ENCODE data around the gene NR6A1. TPM values are rescaled to one million over a fixed set of nuclear protein-coding genes. Genes with fewer than 3 reads are reported as not detected.

Gene NR6A1
- total RNA-seq, 2 donors from 2014 or later, result 0.71 to 4.6 TPM

DNA sequence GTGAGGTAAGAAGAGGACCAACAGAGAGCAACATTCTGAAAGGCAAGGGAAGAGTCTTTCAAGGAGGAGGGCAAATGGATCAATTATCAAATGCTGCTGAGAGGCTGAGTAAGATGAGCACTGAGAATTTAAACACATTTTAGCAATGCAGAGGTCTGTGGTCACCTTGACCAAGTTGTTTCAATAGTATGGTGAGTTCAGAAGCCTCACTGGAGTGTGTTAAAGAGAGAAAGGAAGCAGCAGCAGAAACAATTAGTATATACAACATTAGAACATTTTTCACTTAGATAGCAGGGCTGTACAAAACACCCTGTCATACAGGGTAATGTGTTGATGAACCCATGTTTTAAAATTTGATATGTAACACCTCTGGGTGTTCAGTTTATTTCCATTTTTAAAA lies 131.5 kb downstream of the NR6A1 start:
- no peaks in the 10 kb centered on the region for H3K9me3 ChIP-seq
- no peaks in the 10 kb centered on the region for H3K27me3 ChIP-seq (replicated peaks; ENCODE audit: insufficient read depth)
- no peak overlapping the region for H3K4me3 ChIP-seq
- H3K36me3 ChIP-seq, result no peaks in the 10 kb centered on the region
- no peaks in the 10 kb centered on the region for H3K4me1 ChIP-seq (ENCODE audit: control insufficient read depth in 1 of 2, low read depth in 2 of 2)
- DNase-seq (ENCODE audit: low spot score) (no peak), ATAC-seq (ENCODE audit: insufficient number of reproducible peaks, low FRiP score, low read depth) (no peak)
- TF ChIP-seq, protein P1, sequence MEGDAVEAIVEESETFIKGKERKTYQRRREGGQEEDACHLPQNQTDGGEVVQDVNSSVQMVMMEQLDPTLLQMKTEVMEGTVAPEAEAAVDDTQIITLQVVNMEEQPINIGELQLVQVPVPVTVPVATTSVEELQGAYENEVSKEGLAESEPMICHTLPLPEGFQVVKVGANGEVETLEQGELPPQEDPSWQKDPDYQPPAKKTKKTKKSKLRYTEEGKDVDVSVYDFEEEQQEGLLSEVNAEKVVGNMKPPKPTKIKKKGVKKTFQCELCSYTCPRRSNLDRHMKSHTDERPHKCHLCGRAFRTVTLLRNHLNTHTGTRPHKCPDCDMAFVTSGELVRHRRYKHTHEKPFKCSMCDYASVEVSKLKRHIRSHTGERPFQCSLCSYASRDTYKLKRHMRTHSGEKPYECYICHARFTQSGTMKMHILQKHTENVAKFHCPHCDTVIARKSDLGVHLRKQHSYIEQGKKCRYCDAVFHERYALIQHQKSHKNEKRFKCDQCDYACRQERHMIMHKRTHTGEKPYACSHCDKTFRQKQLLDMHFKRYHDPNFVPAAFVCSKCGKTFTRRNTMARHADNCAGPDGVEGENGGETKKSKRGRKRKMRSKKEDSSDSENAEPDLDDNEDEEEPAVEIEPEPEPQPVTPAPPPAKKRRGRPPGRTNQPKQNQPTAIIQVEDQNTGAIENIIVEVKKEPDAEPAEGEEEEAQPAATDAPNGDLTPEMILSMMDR (IDR thresholded peaks at IDR 0.05), result no peak
- H3K27ac ChIP-seq, result no peak overlapping the region

DNA sequence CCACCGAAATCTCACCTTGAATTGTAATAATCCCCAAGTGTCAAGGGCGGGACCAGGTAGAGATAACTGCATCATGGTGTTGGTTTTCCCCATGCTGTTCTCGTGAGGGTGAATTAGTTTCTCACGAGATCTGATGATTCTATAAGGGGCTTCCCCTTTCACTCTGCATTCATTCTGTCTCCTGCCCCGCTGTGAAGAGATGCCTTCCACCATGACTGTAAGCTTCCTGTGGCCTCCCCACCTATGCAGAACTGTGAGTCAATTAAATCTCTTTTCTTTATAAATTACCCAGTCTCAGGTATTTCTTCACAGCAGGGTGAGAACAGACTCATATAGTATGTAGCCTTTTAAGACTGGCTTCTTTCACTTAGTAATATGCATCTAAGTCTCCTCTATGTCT lies 135.8 kb downstream of the NR6A1 start:
- ATAC-seq (ENCODE audit: insufficient number of reproducible peaks, low FRiP score, low read depth) (no peak), DNase-seq (ENCODE audit: low spot score) (no peak)
- Histone ChIP-seq H3K4me1 (ENCODE audit: control insufficient read depth in 1 of 2, low read depth in 2 of 2) (no peaks in the 10 kb centered on the region), H3K36me3 (no peaks in the 10 kb centered on the region), H3K27me3 (replicated peaks; ENCODE audit: insufficient read depth) (no peaks in the 10 kb centered on the region), H3K4me3 (no peak overlapping the region), H3K9me3 (no peaks in the 10 kb centered on the region), H3K27ac (no peak overlapping the region)
- TF ChIP-seq, protein P1 (IDR thresholded peaks at IDR 0.05), result no peak

DNA sequence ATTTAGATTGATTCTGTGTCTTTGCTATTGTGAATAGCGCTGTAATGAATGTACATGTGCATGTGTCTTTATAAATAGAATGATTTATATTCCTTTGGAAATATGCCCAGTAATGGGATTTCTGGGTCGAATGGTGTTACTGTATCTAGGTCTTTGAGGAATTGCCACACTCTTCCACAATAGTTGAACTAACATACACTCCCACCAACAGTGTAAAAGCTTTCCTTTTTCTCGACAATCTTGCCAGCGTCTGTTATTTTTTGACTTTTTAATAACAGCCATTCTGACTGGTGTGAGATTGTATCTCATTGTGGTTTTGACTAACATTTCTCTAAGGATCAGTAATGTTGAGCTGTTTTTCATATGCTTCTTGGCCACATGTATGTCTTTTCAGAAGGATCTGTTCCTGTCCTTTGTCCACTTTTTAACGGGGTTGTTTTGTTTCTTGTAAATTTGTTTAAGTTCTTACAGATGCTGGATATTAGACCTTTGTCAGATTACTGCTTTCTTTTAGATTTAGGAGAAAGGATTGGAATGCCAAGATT lies 139.0 kb downstream of the NR6A1 start:
- H3K27ac ChIP-seq, result no peak overlapping the region
- no peaks in the 10 kb centered on the region for H3K9me3 ChIP-seq
- no peaks in the 10 kb centered on the region for H3K27me3 ChIP-seq (replicated peaks; ENCODE audit: insufficient read depth)
- H3K4me1 ChIP-seq (ENCODE audit: control insufficient read depth in 1 of 2, low read depth in 2 of 2), result no peaks in the 10 kb centered on the region
- H3K36me3 ChIP-seq, result no peaks in the 10 kb centered on the region
- TF ChIP-seq, protein P1 (IDR thresholded peaks at IDR 0.05), result no peak
- no peak overlapping the region for H3K4me3 ChIP-seq
- ATAC-seq (ENCODE audit: insufficient number of reproducible peaks, low FRiP score, low read depth), result no peak
- no peak for DNase-seq (ENCODE audit: low spot score)

DNA sequence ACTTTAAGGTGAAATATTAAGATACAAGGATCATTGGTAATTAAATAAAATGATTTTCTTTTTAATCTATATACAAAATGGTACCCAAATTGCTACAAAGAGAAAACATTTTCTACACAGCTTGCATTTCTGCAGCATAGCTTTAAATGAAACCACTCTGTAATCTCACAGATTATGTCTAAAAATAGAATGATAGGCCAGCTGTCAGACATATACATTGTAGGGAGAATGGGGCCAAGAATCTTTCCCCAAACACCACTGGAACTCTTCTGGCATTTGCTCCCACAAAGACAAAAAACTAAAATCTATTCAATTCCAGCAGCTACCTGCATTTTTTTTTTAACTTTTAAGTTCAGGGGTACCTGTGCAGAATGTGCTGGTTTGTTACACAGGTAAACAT lies 139.8 kb downstream of the NR6A1 start:
- Histone ChIP-seq H3K36me3 (no peaks in the 10 kb centered on the region), H3K4me1 (ENCODE audit: control insufficient read depth in 1 of 2, low read depth in 2 of 2) (no peaks in the 10 kb centered on the region), H3K27me3 (replicated peaks; ENCODE audit: insufficient read depth) (no peaks in the 10 kb centered on the region), H3K9me3 (no peaks in the 10 kb centered on the region), H3K4me3 (no peak overlapping the region), H3K27ac (no peak overlapping the region)
- TF ChIP-seq, protein P1 (IDR thresholded peaks at IDR 0.05), result no peak
- ATAC-seq (ENCODE audit: insufficient number of reproducible peaks, low FRiP score, low read depth) (no peak), DNase-seq (ENCODE audit: low spot score) (no peak)

DNA sequence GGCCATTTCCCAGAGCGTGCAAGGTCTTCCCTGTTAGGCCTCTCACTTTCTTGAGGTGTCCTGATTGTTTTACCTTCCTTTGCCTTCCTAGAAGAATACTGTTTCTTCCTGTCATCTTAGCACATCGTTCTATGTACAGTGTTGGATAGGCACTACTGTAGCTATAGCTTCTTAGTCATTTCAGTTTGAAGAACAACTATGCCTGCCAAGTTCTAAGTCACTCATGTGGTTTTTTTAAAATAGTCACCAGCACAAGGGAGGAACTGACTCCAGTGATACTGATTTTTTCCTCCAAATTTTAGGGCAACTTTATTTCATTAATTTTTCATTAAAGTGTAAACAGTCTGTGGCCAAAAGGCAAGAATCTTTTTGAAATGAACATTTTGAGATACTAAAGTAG lies 141.5 kb downstream of the NR6A1 start:
- ATAC-seq (ENCODE audit: insufficient number of reproducible peaks, low FRiP score, low read depth), result no peak
- no peaks in the 10 kb centered on the region for H3K36me3 ChIP-seq
- H3K4me3 ChIP-seq, result no peak overlapping the region

More for the DNA sequence above, 141.5 kb downstream of the NR6A1 start:
- Histone ChIP-seq H3K27me3 (replicated peaks; ENCODE audit: insufficient read depth) (no peaks in the 10 kb centered on the region), H3K4me1 (ENCODE audit: control insufficient read depth in 1 of 2, low read depth in 2 of 2) (peaks cover 0 to 6% of the 10 kb centered on the region in 2 donors), H3K9me3 (no peaks in the 10 kb centered on the region), H3K27ac (no peak overlapping the region)
- TF ChIP-seq, protein P1 (IDR thresholded peaks at IDR 0.05), result no peak
- DNase-seq (ENCODE audit: low spot score), result no peak

All from thoracic aorta (tissue), 2 donors.